ENCODE measurements around the gene TGFB2.

DNA sequence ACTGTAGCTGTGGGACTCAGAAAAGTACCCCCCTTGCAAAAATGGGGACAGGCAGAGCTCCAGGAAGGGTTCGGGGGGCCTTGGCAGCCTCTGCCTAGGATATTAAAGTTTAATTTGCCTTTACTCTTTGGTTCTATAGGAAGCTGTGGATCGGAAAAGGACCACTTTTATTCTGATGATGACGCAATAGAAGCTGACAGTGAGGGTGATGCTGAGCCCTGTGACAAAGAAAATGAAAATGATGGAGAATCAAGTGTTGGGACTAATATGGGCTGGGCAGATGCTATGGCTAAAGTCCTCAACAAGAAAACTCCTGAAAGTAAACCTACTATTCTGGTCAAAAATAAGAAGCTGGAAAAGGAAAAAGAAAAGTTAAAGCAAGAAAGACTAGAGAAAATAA lies 43.0 kb upstream of the TGFB2 start:
- TF ChIP-seq, protein P1, sequence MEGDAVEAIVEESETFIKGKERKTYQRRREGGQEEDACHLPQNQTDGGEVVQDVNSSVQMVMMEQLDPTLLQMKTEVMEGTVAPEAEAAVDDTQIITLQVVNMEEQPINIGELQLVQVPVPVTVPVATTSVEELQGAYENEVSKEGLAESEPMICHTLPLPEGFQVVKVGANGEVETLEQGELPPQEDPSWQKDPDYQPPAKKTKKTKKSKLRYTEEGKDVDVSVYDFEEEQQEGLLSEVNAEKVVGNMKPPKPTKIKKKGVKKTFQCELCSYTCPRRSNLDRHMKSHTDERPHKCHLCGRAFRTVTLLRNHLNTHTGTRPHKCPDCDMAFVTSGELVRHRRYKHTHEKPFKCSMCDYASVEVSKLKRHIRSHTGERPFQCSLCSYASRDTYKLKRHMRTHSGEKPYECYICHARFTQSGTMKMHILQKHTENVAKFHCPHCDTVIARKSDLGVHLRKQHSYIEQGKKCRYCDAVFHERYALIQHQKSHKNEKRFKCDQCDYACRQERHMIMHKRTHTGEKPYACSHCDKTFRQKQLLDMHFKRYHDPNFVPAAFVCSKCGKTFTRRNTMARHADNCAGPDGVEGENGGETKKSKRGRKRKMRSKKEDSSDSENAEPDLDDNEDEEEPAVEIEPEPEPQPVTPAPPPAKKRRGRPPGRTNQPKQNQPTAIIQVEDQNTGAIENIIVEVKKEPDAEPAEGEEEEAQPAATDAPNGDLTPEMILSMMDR (IDR thresholded peaks at IDR 0.05), result no peak
- TF ChIP-seq POLR2A (IDR thresholded peaks at IDR 0.05), result no peak
